Sciatic nerve (tissue), 2 donors: Measurements from ENCODE around the gene SYT7. TPM values are rescaled to one million over a fixed set of nuclear protein-coding genes. Genes with fewer than 3 reads are reported as not detected.
A peak's percentile ranks its signal among the peaks of the same experiment; 100 is the strongest.

ENCODE experiments used
- ATAC-seq: fragments of 200-7000 bp; cut with Tn5 transposase; one replicate; pipeline ENCODE4 v1.9.1; 2020; ENCODE audit warnings: mild to moderate bottlenecking, moderate library complexity
- DNase-seq: peaks from one replicate; pipeline ENCODE4 v3.0.0-alpha.2; 2020; ENCODE audit warnings: low spot score
- intact Hi-C: fragments of 100-400 bp; cut with DNase I; formaldehyde crosslinking; loops from one replicate; pipeline ENCODE4 v1.14.2; 2022
- total RNA-seq: library from RNA; stranded (reverse); fragmentation: NEBNext Ultra II Directional; extraction: Animal tissue kit (Norgen Biotek cat#: 25700); gene quantifications from one replicate; pipeline ENCODE4 v1.2.1, GENCODE V29; 2021
- donor health status: DM: no; HTN: no; CAD: no.
- donor health status: DM: no; HTN: no; CAD: no.

SYT7 gene
- total RNA-seq, 1 donor from 2014 or later, result 3.7 TPM

DNA sequence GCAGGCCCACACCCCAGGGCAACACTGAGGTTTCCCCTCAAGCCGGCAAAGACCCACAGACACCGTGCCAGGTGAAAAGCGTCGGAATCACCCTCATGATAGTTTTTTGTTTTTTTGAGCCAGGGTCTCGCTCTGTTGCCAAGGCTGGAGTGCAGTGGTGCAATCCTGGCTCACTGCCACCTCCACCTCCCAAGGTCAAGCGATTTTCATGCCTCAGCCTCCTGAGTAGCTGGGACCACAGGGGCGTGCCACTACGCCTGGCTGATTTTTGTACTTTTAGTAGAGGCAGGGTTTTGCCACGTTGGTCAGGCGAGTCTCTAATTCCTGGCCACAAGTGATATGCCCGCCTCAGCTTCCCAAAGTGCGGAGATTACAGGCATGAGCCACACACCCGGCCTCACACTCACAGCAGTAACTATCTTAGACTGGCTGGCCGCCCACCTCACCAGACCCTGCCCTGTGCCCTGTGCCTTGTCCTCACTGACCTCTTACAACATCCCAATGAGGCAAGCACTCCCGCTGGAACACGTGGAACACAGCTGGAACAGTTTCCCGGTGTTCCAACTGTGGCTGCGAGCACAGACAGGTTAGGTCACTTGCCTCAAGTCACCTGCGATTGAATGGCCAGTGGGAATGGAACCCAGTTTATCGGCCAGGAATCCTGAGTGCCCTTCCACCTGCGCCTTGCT lies 51.2 kb downstream of the SYT7 start:
- intact Hi-C loops, result no loop called here
- DNase-seq (no peak), ATAC-seq (peak; percentile 76)

GRCh38 chr11:61528114-61528513 lies 52.8 kb downstream of the SYT7 start:
- ATAC-seq, result no peak
- intact Hi-C loops, result no loop called here

DNA sequence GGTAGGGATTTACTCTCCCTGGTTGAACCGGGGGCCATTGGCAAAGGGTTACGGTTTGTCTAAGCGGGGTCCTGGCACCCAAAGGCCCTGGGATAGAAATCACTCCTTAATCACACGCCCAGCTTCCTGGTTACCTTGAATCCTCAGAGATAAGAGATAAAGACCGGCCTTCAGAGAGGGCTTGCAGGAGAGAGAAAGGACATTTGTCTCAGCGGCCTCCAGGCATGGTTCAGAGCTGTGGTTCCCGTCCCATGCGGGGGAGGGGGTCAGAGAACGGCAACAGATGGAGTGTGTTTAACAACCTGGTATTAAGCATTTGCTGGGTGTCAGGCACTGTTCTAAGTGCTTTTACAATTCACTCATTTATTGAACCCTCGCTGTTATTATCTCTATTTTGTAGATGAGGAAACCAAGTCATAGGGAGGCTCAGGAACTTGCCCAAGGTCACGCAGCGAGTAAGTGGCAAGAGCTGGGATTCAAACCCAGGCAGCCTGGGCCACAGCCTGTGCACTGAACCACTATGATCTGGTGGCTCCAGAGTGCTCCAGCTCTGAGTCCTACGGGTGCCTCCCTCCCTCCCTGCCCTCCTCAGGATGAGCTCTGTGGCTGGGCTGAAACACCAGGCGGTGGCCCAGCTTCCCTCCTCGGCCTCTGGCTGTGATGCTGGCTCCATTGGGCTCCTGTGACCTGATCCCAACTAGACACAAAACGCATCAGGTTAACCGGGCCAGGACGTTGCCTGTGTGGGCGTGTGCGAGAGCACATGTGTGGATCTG lies 53.7 kb downstream of the SYT7 start:
- DNase-seq, result no peak
- intact Hi-C loops, result no loop called here

More at GRCh38 chr11:61528114-61528513, 52.8 kb downstream of the SYT7 start:
- DNase-seq, result no peak

GRCh38 chr11:61526229-61526628 lies 54.6 kb downstream of the SYT7 start:
- ATAC-seq (no peak), DNase-seq (no peak)
- intact Hi-C loops, result no loop called here

More for the DNA sequence above, 53.7 kb downstream of the SYT7 start:
- no peak for ATAC-seq

DNA sequence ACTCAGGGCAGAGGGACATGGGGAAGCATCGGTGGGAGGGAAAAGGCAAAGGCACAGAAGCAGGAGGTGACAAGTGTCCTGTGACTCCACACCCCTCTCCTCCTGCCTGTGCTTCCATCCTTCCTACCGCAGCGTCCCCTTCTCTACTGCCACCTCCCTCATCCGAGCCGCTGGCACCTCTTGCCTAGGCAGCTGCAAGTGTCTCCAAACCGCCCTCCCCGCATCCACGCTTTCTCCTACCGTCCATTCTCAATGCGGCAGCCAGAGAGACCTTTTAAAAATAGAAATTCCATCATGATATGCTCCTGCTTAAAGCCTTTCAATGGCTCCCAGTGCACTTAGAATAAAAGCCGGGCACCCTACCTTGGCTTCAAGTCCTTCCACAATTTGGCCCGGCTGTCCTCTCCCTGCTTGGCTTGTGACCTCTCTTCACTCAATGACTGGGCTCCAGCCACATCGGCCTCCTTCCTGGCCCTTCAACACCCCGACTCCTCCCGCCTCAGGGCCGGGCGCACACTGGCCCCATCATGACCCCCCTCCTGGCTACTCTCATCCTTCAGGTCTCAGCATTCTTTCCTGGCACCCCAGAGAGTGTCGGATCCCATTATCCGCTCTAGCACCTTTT lies 55.8 kb downstream of the SYT7 start:
- ATAC-seq, result no peak
- intact Hi-C loops, result no loop called here
- DNase-seq, result no peak

DNA sequence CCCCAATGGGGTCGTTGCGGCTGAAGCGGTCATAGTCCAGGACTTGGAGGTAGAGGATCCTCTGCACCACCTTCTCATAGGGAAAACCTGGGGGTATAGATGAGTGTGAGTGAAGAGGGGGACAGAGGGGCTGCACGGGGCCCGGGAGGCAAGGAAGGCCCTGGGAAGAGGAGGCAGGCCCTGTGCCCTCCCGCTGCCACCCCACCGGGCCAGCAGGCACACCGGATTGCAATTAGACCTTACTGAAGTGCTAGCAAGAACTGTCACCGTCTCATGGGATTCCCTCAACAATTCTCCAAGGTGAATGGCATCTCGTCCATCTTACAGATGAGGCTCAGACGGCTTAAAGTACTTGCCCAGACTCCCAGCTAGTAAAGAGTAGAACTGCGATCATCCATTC lies 56.4 kb downstream of the SYT7 start:
- intact Hi-C loops, result no loop called here

GRCh38 chr11:61522881-61523280 lies 58.0 kb downstream of the SYT7 start:
- intact Hi-C loops, result no loop called here
- DNase-seq, result no peak
- ATAC-seq, result no peak

More for the DNA sequence above, 56.4 kb downstream of the SYT7 start:
- no peak for DNase-seq
- ATAC-seq, result no peak

DNA sequence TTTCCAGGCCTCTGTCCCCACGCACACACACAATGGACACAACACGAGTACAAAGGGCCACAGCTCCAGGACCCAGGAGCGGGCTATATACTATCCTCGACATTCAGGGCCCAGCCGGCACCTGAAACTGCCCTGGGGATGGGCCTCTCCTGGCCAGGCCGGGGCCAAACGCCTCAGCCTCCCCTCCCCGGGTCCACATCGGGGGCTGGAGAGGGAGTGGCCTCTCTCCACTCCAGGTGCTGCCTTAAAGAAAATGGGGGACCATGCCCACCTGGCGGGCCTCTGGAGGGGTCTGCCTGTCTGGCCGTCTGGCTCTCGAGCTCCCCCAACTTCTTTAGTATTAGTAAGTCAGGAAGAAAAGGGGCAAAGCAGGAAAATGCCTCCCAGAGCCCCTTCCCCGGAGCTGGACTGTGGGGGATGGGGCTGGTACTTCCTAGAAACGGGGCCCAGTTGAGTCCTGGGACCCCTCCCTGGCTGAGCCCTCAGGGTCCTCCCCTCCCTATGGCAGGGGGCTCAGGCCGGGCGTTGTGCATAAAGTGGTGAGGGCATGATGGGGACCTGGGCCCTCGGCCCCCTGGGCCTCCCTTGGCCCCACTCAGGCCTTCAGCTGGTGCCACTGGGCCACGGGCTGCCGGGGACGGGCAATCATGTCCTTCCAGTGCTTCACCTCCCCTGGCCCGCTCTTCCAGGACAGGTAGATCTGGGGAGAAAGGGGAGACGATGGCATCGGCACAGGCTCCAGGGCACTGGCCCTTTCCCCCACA lies 62.7 kb downstream of the SYT7 start:
- ATAC-seq (no peak), DNase-seq (no peak)
- intact Hi-C loops, result no loop called here

DNA sequence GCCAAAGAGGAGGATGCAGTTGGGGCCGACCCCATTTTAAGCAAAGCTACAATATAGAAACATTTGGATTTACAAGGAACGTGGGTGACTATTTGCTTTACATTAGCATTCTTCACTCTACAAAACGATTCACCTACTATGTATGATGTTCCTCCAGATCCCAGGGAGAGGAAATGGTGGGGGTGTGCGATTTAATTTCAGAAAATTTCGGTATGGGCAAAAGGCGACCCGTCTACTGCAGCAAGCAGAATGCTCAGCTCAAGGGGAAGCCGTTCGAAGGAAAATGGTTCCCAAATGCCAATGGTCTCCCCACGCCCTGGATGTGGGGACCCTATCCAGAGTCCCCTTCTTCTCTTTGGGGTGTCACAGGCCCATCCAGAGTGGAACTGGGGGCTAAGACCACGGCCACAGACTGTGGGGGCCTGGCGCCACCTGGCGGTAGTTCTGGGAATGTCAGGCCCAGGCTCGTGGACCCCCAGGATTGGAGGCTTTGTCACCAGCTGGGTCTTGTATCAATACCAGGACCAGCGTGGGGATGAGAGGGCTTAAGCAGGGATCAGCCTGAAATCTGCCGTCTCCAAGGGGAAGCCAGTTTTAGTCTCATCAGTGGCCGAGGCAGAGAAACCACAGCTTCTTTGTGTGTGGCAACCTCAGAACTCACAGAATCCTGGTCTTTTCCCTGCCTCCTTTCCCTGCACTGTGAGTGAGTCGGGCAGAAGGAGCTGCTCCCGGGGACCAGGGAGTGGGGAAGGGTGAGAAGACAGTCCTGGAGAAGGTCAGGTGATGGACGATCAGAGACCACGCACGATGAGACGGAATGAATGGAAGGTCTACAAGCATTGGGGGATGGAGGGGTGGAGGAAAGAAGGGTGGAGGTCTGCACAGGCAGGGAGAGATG lies 64.0 kb downstream of the SYT7 start:
- intact Hi-C loops, result loop anchor here (2.0 kb wide), 1 partner anchor 38 kb away; no protein-coding TSS in a partner anchor
- ATAC-seq (peak; percentile 67), DNase-seq (no peak)

DNA sequence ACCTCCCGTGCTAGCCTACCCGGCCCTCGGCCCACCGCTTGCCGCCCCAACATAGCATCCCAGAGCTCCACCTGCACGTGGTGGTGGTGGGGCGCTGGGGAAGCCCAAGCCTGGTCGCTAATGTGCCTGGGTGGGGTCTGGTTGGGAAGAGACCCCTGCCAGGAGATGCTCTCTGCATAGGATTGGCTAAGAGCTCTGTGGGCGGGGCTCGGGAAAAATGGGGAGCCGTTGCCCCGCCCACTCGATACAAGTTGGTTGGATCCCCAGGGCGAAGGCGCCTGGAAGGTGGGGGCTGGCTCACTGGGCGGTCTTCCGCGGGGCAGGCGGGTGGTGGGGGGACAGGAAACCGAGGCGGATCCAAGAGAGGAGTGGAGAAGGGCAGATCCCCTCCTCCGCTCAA lies 64.7 kb downstream of the SYT7 start:
- no peak for DNase-seq
- peak; percentile 34 for ATAC-seq
- intact Hi-C loops, result loop anchor here (2.0 kb wide), 1 partner anchor 37 kb away; no protein-coding TSS in a partner anchor

DNA sequence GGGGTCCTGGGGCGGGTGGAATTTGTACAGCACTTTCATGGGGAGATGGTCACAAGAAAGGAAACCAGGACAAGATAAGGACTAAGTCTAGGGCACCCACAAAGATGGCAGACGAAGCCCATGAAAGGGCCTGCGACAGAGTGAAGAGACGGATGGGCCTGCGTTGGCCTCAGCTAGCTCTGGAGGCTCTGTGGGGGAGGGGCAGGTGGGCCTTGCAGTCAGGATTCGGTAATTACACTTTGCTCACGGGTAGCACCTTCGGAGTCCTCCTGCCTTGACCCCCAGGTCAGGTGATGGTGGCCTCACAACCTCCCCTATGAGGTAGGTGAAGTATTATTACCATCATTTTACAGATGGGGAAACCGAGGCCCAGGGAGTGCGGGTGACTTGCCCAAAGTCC lies 65.2 kb downstream of the SYT7 start:
- intact Hi-C loops, result loop anchor here (2.0 kb wide), 1 partner anchor 37 kb away; no protein-coding TSS in a partner anchor
- DNase-seq (no peak), ATAC-seq (no peak)

DNA sequence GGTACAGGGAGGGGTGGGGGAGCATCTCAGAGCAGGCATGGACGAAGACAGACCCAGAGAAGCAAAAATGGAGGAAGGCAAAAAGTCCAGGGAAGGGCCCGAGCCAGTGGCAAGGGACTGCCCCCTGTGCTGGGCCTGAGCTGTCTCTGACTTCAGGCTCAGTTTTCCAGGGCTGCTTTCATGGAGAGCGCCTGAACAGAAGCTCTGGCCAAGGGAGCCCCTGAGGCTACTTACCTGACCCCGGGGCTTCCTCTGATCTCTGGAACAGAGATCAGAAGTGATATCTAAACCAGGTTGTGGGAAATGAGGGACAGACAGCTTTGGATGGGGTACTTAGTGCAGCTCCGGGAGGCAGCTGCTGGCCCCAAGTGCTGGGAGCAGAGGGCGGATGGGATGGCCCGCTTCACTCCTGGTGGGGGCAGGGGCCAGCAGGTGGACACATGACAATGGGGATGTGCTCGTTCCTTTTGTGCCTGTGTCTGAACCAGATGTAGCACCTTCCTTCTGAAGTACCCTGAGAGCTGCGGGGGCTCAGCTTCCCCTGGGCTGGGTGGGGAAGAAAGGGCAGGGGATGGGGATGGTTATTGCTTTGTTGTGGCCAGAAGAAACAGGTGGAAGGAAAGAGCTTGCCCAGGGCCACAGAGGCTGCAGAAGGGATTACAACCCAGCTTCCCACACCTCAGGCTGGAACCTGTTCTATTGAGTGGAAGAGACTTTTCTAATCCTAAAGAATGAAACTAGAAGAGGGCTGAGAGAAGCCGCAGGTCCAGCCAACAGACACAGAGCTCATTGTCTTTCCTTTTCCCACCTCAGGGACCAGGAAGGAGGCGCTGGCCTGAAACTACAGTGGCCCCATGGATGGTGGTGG lies 66.6 kb downstream of the SYT7 start:
- intact Hi-C loops, result no loop called here
- ATAC-seq (peak; percentile 35), DNase-seq (no peak)

DNA sequence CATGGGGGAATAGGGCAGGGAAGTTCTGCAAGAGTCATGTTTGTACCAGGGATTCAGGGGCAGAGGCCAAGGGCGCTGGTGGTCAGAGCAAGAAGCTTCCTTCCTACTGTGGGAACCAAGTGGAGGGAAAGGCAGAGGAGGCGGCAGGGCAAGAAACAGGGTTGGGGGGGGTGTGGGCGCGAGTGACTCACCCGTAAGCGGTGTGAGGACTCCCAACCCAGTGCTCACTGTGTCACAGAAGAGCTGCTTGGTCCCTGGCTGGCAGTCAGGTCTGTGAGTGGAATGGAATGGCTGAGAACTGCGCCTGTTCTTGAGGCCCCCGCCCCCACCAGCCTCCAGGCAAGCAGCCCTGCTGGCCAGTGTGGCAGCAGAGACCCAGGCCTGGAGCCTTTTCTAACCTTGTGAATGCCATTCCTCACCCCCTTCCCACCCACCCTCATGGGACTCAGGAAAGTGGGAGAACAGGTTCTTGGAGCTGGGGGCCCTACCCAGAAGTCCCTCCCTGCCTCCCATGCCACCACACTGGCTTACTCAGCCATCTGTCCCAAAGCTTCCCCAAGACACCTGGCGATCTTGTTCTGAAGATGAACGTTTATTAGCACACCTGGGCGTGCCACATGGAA lies 67.6 kb downstream of the SYT7 start:
- intact Hi-C loops, result no loop called here
- DNase-seq, result no peak

DNA sequence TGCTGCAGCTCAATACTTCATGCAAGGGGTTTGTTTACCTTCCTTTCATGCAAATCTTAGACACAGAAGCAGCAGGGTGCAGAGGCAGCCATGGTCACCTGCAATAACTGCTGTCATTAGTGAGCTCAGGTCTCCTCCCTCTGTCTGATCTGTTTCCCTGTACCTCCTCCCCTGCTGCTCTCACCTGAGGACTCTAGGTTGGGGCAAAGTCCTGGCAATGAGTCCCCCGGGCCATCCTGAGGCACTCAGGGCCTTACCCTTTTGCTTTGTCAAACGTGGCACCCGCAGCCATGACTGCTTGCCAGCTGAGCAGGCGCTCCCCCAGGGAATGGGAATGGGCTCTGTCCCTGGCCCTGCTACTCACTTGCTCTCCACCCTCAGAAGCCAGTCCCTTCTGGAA lies 68.4 kb downstream of the SYT7 start:
- ATAC-seq (no peak), DNase-seq (no peak)
- intact Hi-C loops, result no loop called here

More for the DNA sequence above, 67.6 kb downstream of the SYT7 start:
- no peak for ATAC-seq

GRCh38 chr11:61511383-61511782 lies 69.5 kb downstream of the SYT7 start:
- DNase-seq (no peak), ATAC-seq (no peak)
- intact Hi-C loops, result no loop called here

- DNase-seq, result no peak
- intact Hi-C loops, result no loop called here
- no peak for ATAC-seq
Observed at GRCh38 chr11:61510974-61511373, 69.9 kb downstream of the SYT7 start.
